Measurements from ENCODE around the gene ACP6. TPM values are rescaled to one million over a fixed set of nuclear protein-coding genes. Genes with fewer than 3 reads are reported as not detected.

The ACP6 gene
- polyA plus RNA-seq, 1 experiment = 8.6 TPM

- CTCF ChIA-PET = interaction anchor here (0.6 to 2.9 kb wide), 3 partner anchors 15 to 355 kb away, joined by 4 to 16 read pairs (median 6); no protein-coding TSS in a partner anchor
- H3K4me3 ChIP-seq (ENCODE audit: low read depth, low read length) = no peak overlapping the region
- H3K27me3 ChIP-seq (ENCODE audit: control insufficient read depth, insufficient read depth, low read length) = no peaks in the 10 kb centered on the region
- DNase-seq (ENCODE audit: low read depth, low spot score) = no peak
- H3K9me3 ChIP-seq (ENCODE audit: control insufficient read depth, insufficient read depth, low read length) = no peaks in the 10 kb centered on the region
- no peak overlapping the region for H3K27ac ChIP-seq (ENCODE audit: low read depth, low read length)
- POLR2A ChIA-PET = no interaction called here
- no peak for TF ChIP-seq CTCF (IDR thresholded peaks at IDR 0.05; ENCODE audit: low read depth, low read length)
Measured at GRCh38 chr1:147612366-147612765, 58.0 kb downstream of the ACP6 start.

GRCh38 chr1:147611586-147611985 is 58.7 kb downstream of the ACP6 start:
- ChIA-PET CTCF (interaction anchor here (0.6 to 2.9 kb wide), 6 partner anchors 12 to 355 kb away, joined by 3 to 16 read pairs (median 5); no protein-coding TSS in a partner anchor), POLR2A (no interaction called here)

GRCh38 chr1:147611021-147611426 is 59.3 kb downstream of the ACP6 start:
- CTCF ChIA-PET = interaction anchor here (1.0 to 2.9 kb wide), 6 partner anchors 12 to 282 kb away, joined by 3 to 16 read pairs (median 4); no protein-coding TSS in a partner anchor
- Histone ChIP-seq H3K27me3 (ENCODE audit: control insufficient read depth, insufficient read depth, low read length) (no peaks in the 10 kb centered on the region), H3K9me3 (ENCODE audit: control insufficient read depth, insufficient read depth, low read length) (no peaks in the 10 kb centered on the region), H3K4me3 (ENCODE audit: low read depth, low read length) (no peak overlapping the region), H3K27ac (ENCODE audit: low read depth, low read length) (no peak overlapping the region)
- TF ChIP-seq CTCF (IDR thresholded peaks at IDR 0.05; ENCODE audit: low read depth, low read length) = no peak
- POLR2A ChIA-PET = no interaction called here
- no peak for DNase-seq (ENCODE audit: low read depth, low spot score)

More at GRCh38 chr1:147611586-147611985, 58.7 kb downstream of the ACP6 start:
- H3K9me3 ChIP-seq (ENCODE audit: control insufficient read depth, insufficient read depth, low read length) = no peaks in the 10 kb centered on the region
- DNase-seq (ENCODE audit: low read depth, low spot score) = no peak
- no peaks in the 10 kb centered on the region for H3K27me3 ChIP-seq (ENCODE audit: control insufficient read depth, insufficient read depth, low read length)
- no peak for TF ChIP-seq CTCF (IDR thresholded peaks at IDR 0.05; ENCODE audit: low read depth, low read length)
- H3K27ac ChIP-seq (ENCODE audit: low read depth, low read length) = no peak overlapping the region
- no peak overlapping the region for H3K4me3 ChIP-seq (ENCODE audit: low read depth, low read length)

- no peak for DNase-seq (ENCODE audit: low read depth, low spot score)
- Histone ChIP-seq H3K27me3 (ENCODE audit: control insufficient read depth, insufficient read depth, low read length) (no peaks in the 10 kb centered on the region), H3K27ac (ENCODE audit: low read depth, low read length) (no peak overlapping the region), H3K9me3 (ENCODE audit: control insufficient read depth, insufficient read depth, low read length) (no peaks in the 10 kb centered on the region), H3K4me3 (ENCODE audit: low read depth, low read length) (no peak overlapping the region)
- TF ChIP-seq CTCF (IDR thresholded peaks at IDR 0.05; ENCODE audit: low read depth, low read length) = no peak
- ChIA-PET CTCF (interaction anchor here (1.2 kb wide), 1 partner anchor 17 kb away, joined by 6 read pairs; no protein-coding TSS in a partner anchor), POLR2A (no interaction called here)
Measured at GRCh38 chr1:147609358-147609757, 61.0 kb downstream of the ACP6 start.

GRCh38 chr1:147608596-147608995 is 61.7 kb downstream of the ACP6 start:
- H3K9me3 ChIP-seq (ENCODE audit: control insufficient read depth, insufficient read depth, low read length) = no peaks in the 10 kb centered on the region
- CTCF ChIA-PET = no interaction called here
- POLR2A ChIA-PET = no interaction called here

More at GRCh38 chr1:147608596-147608995, 61.7 kb downstream of the ACP6 start:
- DNase-seq (ENCODE audit: low read depth, low spot score) = no peak
- H3K4me3 ChIP-seq (ENCODE audit: low read depth, low read length) = no peak overlapping the region
- no peaks in the 10 kb centered on the region for H3K27me3 ChIP-seq (ENCODE audit: control insufficient read depth, insufficient read depth, low read length)
- no peak overlapping the region for H3K27ac ChIP-seq (ENCODE audit: low read depth, low read length)
- TF ChIP-seq CTCF (IDR thresholded peaks at IDR 0.05; ENCODE audit: low read depth, low read length) = no peak

Measured in AG04450 (cell line).